ENCODE measurements around the gene C11orf52.

- TF ChIP-seq CTCF (IDR thresholded peaks at IDR 0.05) (no peak), POLR2A (IDR thresholded peaks at IDR 0.05) (no peak), POLR2AphosphoS5 (IDR thresholded peaks at IDR 0.05) (no peak)
Observed at GRCh38 chr11:111923351-111923788, 4.7 kb downstream of the C11orf52 start.

Measured in stomach (tissue), 4 donors.